K562 (cell line): ENCODE data around the gene ALDH8A1. TPM values are rescaled to one million over a fixed set of nuclear protein-coding genes. Genes with fewer than 3 reads are reported as not detected.

Experiments
- ATAC-seq: fragments of 200-7000 bp; cut with Tn5 transposase; 3 replicates; pipeline ENCODE4 v1.9.1; 2020; ENCODE audit warnings: moderate library complexity
- BruUV-seq: library from RNA; stranded (reverse); fragments of 400-500 nt; replicated peaks from 2 replicates; lab custom pipeline; 2021; lab: Mats Ljungman, UMichigan
- CTCF ChIA-PET: fragments of 300-600 bp; formaldehyde crosslinking; extraction: SDS; loops from one replicate; lab custom pipeline; 2021; ENCODE audit warnings: low intra/inter-chr PET ratio; lab: Yijun Ruan, JAX
- POLR2A ChIA-PET: fragments of 300-600, 350-650 bp; sonication (Branson Sonifier 250); formaldehyde crosslinking; extraction: SDS; loops from one replicate; lab custom pipeline; 2021; ENCODE audit warnings: antibody characterized with exemption, inconsistent platforms; lab: Yijun Ruan, JAX
- DNase-seq, 4 experiments: peaks; one replicate each; pipeline versions ENCODE4 v3.0.0 to v3.0.0-alpha.2; 2011 to 2018; ENCODE audit warnings: low spot score in 3 of 4, mixed read lengths in 3 of 4; ENCODE audit errors: extremely low read depth in 1 of 4
- FAIRE-seq: peaks from 2 replicates; lab custom pipeline; 2011; peaks lifted over from hg19 to GRCh38; lab: Jason Lieb, UNC
- H2AFZ ChIP-seq: 2 replicates; pipeline ENCODE4 v1.6.0; 2011; ENCODE audit warnings: low read depth, low read length, control low read depth, inconsistent platforms
- H3K27ac ChIP-seq: fragments of 200-600 bp; 3 replicates; pipeline ENCODE4 v1.8.0; 2011; ENCODE audit warnings: low read depth, mild to moderate bottlenecking, control low read depth, inconsistent platforms, low read length, moderate library complexity, mixed read lengths; ENCODE audit errors: extremely low read depth
- H3K27me3 ChIP-seq, 2 experiments: fragments of 300-600 bp in 1 of 2; 2 replicates in 1 of 2; 3 replicates in 1 of 2; pipeline versions ENCODE4 v1.6.0 to v1.8.0; 2011; ENCODE audit warnings: inconsistent platforms in 2 of 2, low read length in 2 of 2, mild to moderate bottlenecking in 1 of 2, mixed read lengths in 1 of 2, moderate library complexity in 1 of 2; ENCODE audit not compliant: control insufficient read depth in 2 of 2, insufficient read depth in 2 of 2
- H3K36me3 ChIP-seq: fragments of 300-600 bp; 3 replicates; pipeline ENCODE4 v1.8.0; 2011; ENCODE audit warnings: mild to moderate bottlenecking, low read length, inconsistent platforms; ENCODE audit not compliant: control insufficient read depth, insufficient read depth
- H3K4me1 ChIP-seq, 2 experiments: fragments of 200-600 bp in 1 of 2; replicated peaks in 1 of 2; 2 replicates in 1 of 2; 3 replicates in 1 of 2; pipeline versions ENCODE4 v1.5.1 to v1.8.0; 2011; ENCODE audit warnings: inconsistent platforms in 2 of 2, low read length in 2 of 2, mild to moderate bottlenecking in 1 of 2, mixed read lengths in 1 of 2, moderate library complexity in 1 of 2; ENCODE audit not compliant: control insufficient read depth in 2 of 2, insufficient read depth in 2 of 2
- H3K4me2 ChIP-seq: 2 replicates; pipeline ENCODE4 v1.6.1; 2011; ENCODE audit warnings: low read length, control low read depth, inconsistent platforms, mixed read lengths; ENCODE audit not compliant: insufficient read depth
- H3K4me3 ChIP-seq: fragments of 200-600 bp; sonication (generic), shearing (Covaris generic); 2 replicates; pipeline ENCODE4 v1.5.1; 2016; ENCODE audit warnings: control low read depth, inconsistent platforms
- H3K79me2 ChIP-seq: fragments of 200-600 bp; 3 replicates; pipeline ENCODE4 v1.8.0; 2011; ENCODE audit warnings: low read length, inconsistent platforms; ENCODE audit not compliant: control insufficient read depth, insufficient read depth
- H3K9ac ChIP-seq, 2 experiments: 2 replicates each; pipeline versions ENCODE4 v1.6.0 to v1.6.1; 2011; ENCODE audit warnings: low read depth in 2 of 2, low read length in 2 of 2, control low read depth in 1 of 2, inconsistent platforms in 1 of 2, mild to moderate bottlenecking in 1 of 2, mixed read lengths in 1 of 2; ENCODE audit not compliant: insufficient read depth in 1 of 2
- H3K9me1 ChIP-seq: one replicate; pipeline ENCODE4 v1.6.0; 2011; ENCODE audit warnings: inconsistent platforms, mild to moderate bottlenecking, low read length, moderate library complexity; ENCODE audit not compliant: control insufficient read depth, insufficient read depth
- H3K9me3 ChIP-seq: replicated peaks from 2 replicates; pipeline ENCODE4 v1.5.1; 2011; ENCODE audit warnings: low read depth, low read length, inconsistent platforms; ENCODE audit not compliant: control insufficient read depth, insufficient read depth
- H4K20me1 ChIP-seq: replicated peaks from 2 replicates; pipeline ENCODE4 v1.6.1; 2011; ENCODE audit warnings: low read length, inconsistent platforms, mixed read lengths; ENCODE audit not compliant: control insufficient read depth, insufficient read depth
- BRD9 ChIP-seq: fragments of 450-650 bp; IDR thresholded peaks from 2 replicates; pipeline ENCODE4 v1.6.1; 2018; ENCODE audit warnings: low read depth; ENCODE audit not compliant: partially characterized antibody
- EHMT2 ChIP-seq: fragments of 450-650 bp; IDR thresholded peaks from 2 replicates; pipeline ENCODE4 v1.6.1; 2018; ENCODE audit warnings: antibody characterized with exemption
- HMBOX1 ChIP-seq: sonication (generic); IDR thresholded peaks from 2 replicates; pipeline ENCODE4 v1.6.1; 2016
- IRF1 ChIP-seq: sonication (generic); formaldehyde crosslinking; IDR thresholded peaks from 2 replicates; pipeline ENCODE4 v1.8.0; 2022; ENCODE audit warnings: missing genetic modification reagents, mild to moderate bottlenecking, borderline replicate concordance
- LEF1 ChIP-seq: fragments of 450-650 bp; IDR thresholded peaks from 2 replicates; pipeline ENCODE4 v1.6.1; 2016; ENCODE audit warnings: mild to moderate bottlenecking
- MYC ChIP-seq, 2 experiments: fragments of 250-450 bp in 1 of 2; sonication (Bioruptor Pico) in 1 of 2; IDR thresholded peaks; 2 replicates each; pipeline versions ENCODE4 v1.5.1 to v1.6.1; 2012 to 2021; ENCODE audit warnings: low read depth in 2 of 2, borderline replicate concordance in 1 of 2, improper control_type of control experiment in 1 of 2, low read length in 1 of 2, mild to moderate bottlenecking in 1 of 2, moderate library complexity in 1 of 2
- NFXL1 ChIP-seq: fragments of 450-650 bp; formaldehyde crosslinking; IDR thresholded peaks from 2 replicates; pipeline ENCODE4 v1.4.0; 2021; ENCODE audit warnings: mild to moderate bottlenecking
- NR4A1 ChIP-seq, 2 experiments: fragments of 250-450 bp in 1 of 2; fragments of 450-650 bp in 1 of 2; sonication (Bioruptor Pico) in 1 of 2; IDR thresholded peaks; 2 replicates each; pipeline versions ENCODE4 v1.4.0 to v1.6.1; 2016 to 2020; ENCODE audit warnings: mild to moderate bottlenecking in 2 of 2, missing compliant biosample characterization in 1 of 2, missing genetic modification characterization in 1 of 2, moderate library complexity in 1 of 2
- SETDB1 ChIP-seq: IDR thresholded peaks from one replicate; pipeline ENCODE4 v1.6.1; 2012; ENCODE audit warnings: low read length, control low read depth, inconsistent platforms
- SMARCA4 ChIP-seq: fragments of 450-650 bp; IDR thresholded peaks from 2 replicates; pipeline ENCODE4 v1.6.1; 2016
- TCF3 ChIP-seq: sonication (generic); formaldehyde crosslinking; IDR thresholded peaks from 2 replicates; pipeline ENCODE4 v1.4.0; 2020; ENCODE audit warnings: mild to moderate bottlenecking, missing genetic modification reagents
- THRB ChIP-seq: fragments of 450-650 bp; formaldehyde crosslinking; conservative IDR thresholded peaks from 2 replicates; pipeline ENCODE4 v1.4.0; 2022; ENCODE audit warnings: mild to moderate bottlenecking, missing genetic modification characterization
- TOE1 ChIP-seq, 2 experiments: fragments of 450-650 bp in 1 of 2; sonication (generic) in 1 of 2; formaldehyde crosslinking in 1 of 2; IDR thresholded peaks; 2 replicates each; pipeline versions ENCODE4 v1.7.1 to v1.8.0; 2016 to 2022; ENCODE audit warnings: borderline replicate concordance in 2 of 2, mild to moderate bottlenecking in 2 of 2, antibody characterized with exemption in 1 of 2, inconsistent platforms in 1 of 2, low read depth in 1 of 2, missing genetic modification reagents in 1 of 2, moderate library complexity in 1 of 2
- UBTF ChIP-seq, 2 experiments: IDR thresholded peaks; 2 replicates each; pipeline ENCODE4 v1.6.1; 2012; ENCODE audit warnings: improper control_type of control experiment in 2 of 2, low read depth in 2 of 2, low read length in 2 of 2, borderline replicate concordance in 1 of 2
- ZKSCAN1 ChIP-seq: fragments of 150-350 bp; IDR thresholded peaks from 2 replicates; pipeline ENCODE4 v1.6.1; 2016; ENCODE audit warnings: low read depth, low read length
- ZNF324 ChIP-seq: fragments of 250-450 bp; sonication (Bioruptor Pico); IDR thresholded peaks from 2 replicates; pipeline ENCODE4 v1.4.0; 2020; ENCODE audit warnings: mild to moderate bottlenecking
- ZNF707 ChIP-seq: fragments of 250-450 bp; sonication (Bioruptor Pico); conservative IDR thresholded peaks from 2 replicates; pipeline ENCODE4 v1.8.0; 2022; ENCODE audit warnings: inconsistent platforms, mild to moderate bottlenecking, moderate library complexity
- ZNF717 ChIP-seq: fragments of 250-450 bp; sonication (Bioruptor Pico); IDR thresholded peaks from 2 replicates; pipeline ENCODE4 v1.5.0; 2021
- WGBS: fragments of 100-300 bp; shearing (Covaris generic); methylation state at CpG from one replicate; pipeline ENCODE4 v1.1.6; 2016; ENCODE audit warnings: low coverage, mixed read lengths; ENCODE audit not compliant: insufficient coverage; ENCODE audit errors: missing lambda C conversion rate; 5-methylcytosine and 5-hydroxymethylcytosine counted together
- in situ Hi-C: fragments of 300-500 bp; cut with MboI; formaldehyde crosslinking; loops from 4 replicates; pipeline ENCODE4 v1.15.0; 2018; ENCODE audit warnings: inconsistent platforms, mixed read lengths
- intact Hi-C: fragments of 100-400 bp; cut with micrococcal nuclease; formaldehyde crosslinking; loops from 2 replicates; pipeline ENCODE4 v1.14.2; 2022
- polyA plus RNA-seq, 8 experiments: library from polyadenylated mRNA; depleted of rRNA in 4 of 8; stranded (reverse) in 5 of 8; unstranded in 3 of 8; fragments of >200 nt; fragmentation: Nextera tagmentation in 2 of 8; fragmentation: Illumina TruSeq in 1 of 8; extraction: Ambion mirVana in 2 of 8; extraction: Trizol in 1 of 8; gene quantifications; 2 replicates each; pipeline versions ENCODE4 v1.2.1 to v1.2.3, GENCODE V29; 2011 to 2014; ENCODE audit warnings: inconsistent platforms in 1 of 8, missing spikeins in 1 of 8
- total RNA-seq, 7 experiments: library from RNA; depleted of rRNA in 6 of 7; stranded (reverse); fragments of >200 nt in 6 of 7; fragmentation: Illumina TruSeq in 2 of 7; extraction: Trizol in 2 of 7; gene quantifications; 2 replicates each; pipeline versions ENCODE4 v1.2.1 to v1.2.3, GENCODE V29; 2011 to 2021; ENCODE audit warnings: low replicate concordance in 1 of 7

ALDH8A1 gene
- total and polyA plus RNA-seq, 9 of the 15 experiments (the other 6 are each of a cell fraction or from before 2014, with no cell fraction given), result 0.03 to 0.18 (median 0.04) TPM; not detected in 2

- BruUV-seq, result no TSS peak
- WGBS, result 3% methylated on average over 2 of the region's 2 CpGs
- FAIRE-seq (no peak), DNase-seq (no peak), ATAC-seq (no peak)
- Histone ChIP-seq H2AFZ (no peak overlapping the region), H3K79me2 (no peaks in the 10 kb centered on the region), H3K9ac (no peak overlapping the region), H4K20me1 (no peaks in the 10 kb centered on the region), H3K27me3 (no peaks in the 10 kb centered on the region), H3K4me2 (no peak overlapping the region), H3K36me3 (no peaks in the 10 kb centered on the region), H3K9me3 (no peaks in the 10 kb centered on the region), H3K27ac (no peak overlapping the region), H3K4me1 (no peaks in the 10 kb centered on the region; a peak in 1 of 5 replicates), H3K4me3 (no peak overlapping the region), H3K9me1 (no peaks in the 10 kb centered on the region)
- ChIA-PET CTCF (no interaction called here), POLR2A (interaction anchor here (0.8 kb wide), 1 partner anchor 18 kb away, joined by 3 read pairs; no protein-coding TSS in a partner anchor)
- in situ Hi-C loops (no loop called here), intact Hi-C loops (no loop called here)
- no peak for TF ChIP-seq SMARCA4
- no peak for TF ChIP-seq TOE1 (IDR thresholded peaks at IDR 0.05; ENCODE audit: borderline replicate concordance)
- TF ChIP-seq TOE1 (CRISPR knock-in tag; IDR thresholded peaks at IDR 0.05; ENCODE audit: borderline replicate concordance, low read depth), result no peak
- no peak for TF ChIP-seq NR4A1 (CRISPR knock-in tag; IDR thresholded peaks at IDR 0.05)
- TF ChIP-seq NR4A1 (tag; IDR thresholded peaks at IDR 0.05), result no peak
- no peak for TF ChIP-seq ZKSCAN1
- TF ChIP-seq THRB (CRISPR knock-in tag), result no peak
- no peak for TF ChIP-seq LEF1
- no peak for TF ChIP-seq ZNF324 (CRISPR knock-in tag)
- TF ChIP-seq HMBOX1, result no peak
- no peak for TF ChIP-seq TCF3 (CRISPR knock-in tag)
- no peak for TF ChIP-seq MYC (IDR thresholded peaks at IDR 0.05; ENCODE audit: low read depth, low read length)
- TF ChIP-seq MYC (CRISPR knock-in tag; IDR thresholded peaks at IDR 0.05; ENCODE audit: borderline replicate concordance, low read depth), result no peak
- no peak for TF ChIP-seq NFXL1 (CRISPR knock-in tag)
- TF ChIP-seq ZNF707 (CRISPR knock-in tag), result no peak
- no peak for TF ChIP-seq SETDB1
- TF ChIP-seq UBTF (IDR thresholded peaks at IDR 0.05; ENCODE audit: borderline replicate concordance in 1 of 2, low read depth in 2 of 2, low read length in 2 of 2), result no peak
- no peak for TF ChIP-seq IRF1
- no peak for TF ChIP-seq BRD9
- TF ChIP-seq EHMT2, result no peak
- TF ChIP-seq ZNF717 (CRISPR knock-in tag), result no peak
Measured at GRCh38 chr6:134950482-134950881, 581 bp upstream of the ALDH8A1 start.
